ENCODE measurements around the gene SPAG17. TPM values are rescaled to one million over a fixed set of nuclear protein-coding genes. Genes with fewer than 3 reads are reported as not detected.

Gene SPAG17
- total RNA-seq, 3 donors from 2014 or later = 1.3 to 6.9 (median 5.9) TPM

DNA sequence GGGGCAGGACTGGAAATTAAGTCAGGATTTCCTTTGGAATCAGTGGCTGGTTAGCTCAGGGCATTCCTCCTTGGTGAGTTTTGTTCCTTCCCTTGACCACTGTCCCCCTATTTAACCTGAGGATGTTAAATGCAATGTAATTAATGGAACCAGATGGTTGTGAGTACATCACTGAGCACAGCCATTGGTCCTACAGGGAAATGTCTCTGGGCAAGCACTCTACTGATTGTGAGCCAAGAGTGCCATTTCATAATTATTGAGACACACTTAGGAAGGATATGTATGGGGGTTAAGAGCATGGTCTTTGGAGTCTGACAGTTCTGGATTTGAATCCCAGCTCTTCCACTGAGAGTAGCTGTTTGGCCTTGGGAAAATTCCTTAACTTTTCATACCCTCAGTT lies 74.4 kb downstream of the SPAG17 start:
- DNase-seq (ENCODE audit: low spot score in 2 of 2) = no peak
- TF ChIP-seq POLR2AphosphoS5 (IDR thresholded peaks at IDR 0.05) = no peak
- TF ChIP-seq, protein P1, sequence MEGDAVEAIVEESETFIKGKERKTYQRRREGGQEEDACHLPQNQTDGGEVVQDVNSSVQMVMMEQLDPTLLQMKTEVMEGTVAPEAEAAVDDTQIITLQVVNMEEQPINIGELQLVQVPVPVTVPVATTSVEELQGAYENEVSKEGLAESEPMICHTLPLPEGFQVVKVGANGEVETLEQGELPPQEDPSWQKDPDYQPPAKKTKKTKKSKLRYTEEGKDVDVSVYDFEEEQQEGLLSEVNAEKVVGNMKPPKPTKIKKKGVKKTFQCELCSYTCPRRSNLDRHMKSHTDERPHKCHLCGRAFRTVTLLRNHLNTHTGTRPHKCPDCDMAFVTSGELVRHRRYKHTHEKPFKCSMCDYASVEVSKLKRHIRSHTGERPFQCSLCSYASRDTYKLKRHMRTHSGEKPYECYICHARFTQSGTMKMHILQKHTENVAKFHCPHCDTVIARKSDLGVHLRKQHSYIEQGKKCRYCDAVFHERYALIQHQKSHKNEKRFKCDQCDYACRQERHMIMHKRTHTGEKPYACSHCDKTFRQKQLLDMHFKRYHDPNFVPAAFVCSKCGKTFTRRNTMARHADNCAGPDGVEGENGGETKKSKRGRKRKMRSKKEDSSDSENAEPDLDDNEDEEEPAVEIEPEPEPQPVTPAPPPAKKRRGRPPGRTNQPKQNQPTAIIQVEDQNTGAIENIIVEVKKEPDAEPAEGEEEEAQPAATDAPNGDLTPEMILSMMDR (IDR thresholded peaks at IDR 0.05) = no peak
- no peak for TF ChIP-seq POLR2A (IDR thresholded peaks at IDR 0.05)
- Histone ChIP-seq H3K27ac (no peak overlapping the region), H3K27me3 (no peaks in the 10 kb centered on the region), H3K36me3 (no peaks in the 10 kb centered on the region), H3K9me3 (no peaks in the 10 kb centered on the region), H3K4me3 (no peak overlapping the region), H3K4me1 (no peaks in the 10 kb centered on the region)
- intact Hi-C loops (cut with DNase I; ENCODE audit: low total_unique reads) = no loop called here

DNA sequence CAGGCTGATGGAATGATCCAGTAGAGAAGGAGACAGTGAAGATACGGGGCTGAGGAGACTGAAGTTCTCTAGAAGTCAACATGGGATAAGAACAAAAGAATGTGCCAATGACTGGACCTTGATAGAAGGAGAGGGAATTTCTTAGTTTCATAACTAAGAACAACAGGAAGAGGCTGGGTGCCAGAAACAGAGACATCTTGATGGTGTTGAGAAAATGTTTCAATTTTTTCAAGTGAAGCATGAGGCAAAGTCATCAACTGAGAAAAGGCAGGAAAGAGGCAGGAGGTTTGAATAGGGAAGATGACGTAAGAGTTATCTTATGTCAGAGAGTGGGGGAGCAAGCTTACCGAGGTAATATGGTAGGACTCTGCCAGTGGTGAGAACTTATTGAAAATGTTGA lies 80.1 kb downstream of the SPAG17 start:
- intact Hi-C loops (cut with DNase I; ENCODE audit: low total_unique reads) = no loop called here
- no peaks in the 10 kb centered on the region for H3K36me3 ChIP-seq
- no peak overlapping the region for H3K27ac ChIP-seq
- no peaks in the 10 kb centered on the region for H3K4me1 ChIP-seq
- H3K4me3 ChIP-seq = no peak overlapping the region
- no peak for TF ChIP-seq POLR2A (IDR thresholded peaks at IDR 0.05)
- TF ChIP-seq, protein P1 (IDR thresholded peaks at IDR 0.05) = no peak
- no peak for TF ChIP-seq POLR2AphosphoS5 (IDR thresholded peaks at IDR 0.05)
- H3K9me3 ChIP-seq = no peaks in the 10 kb centered on the region
- no peaks in the 10 kb centered on the region for H3K27me3 ChIP-seq
- no peak for DNase-seq (ENCODE audit: low spot score in 2 of 2)

- TF ChIP-seq, protein P1 (IDR thresholded peaks at IDR 0.05) = no peak
- TF ChIP-seq POLR2AphosphoS5 (IDR thresholded peaks at IDR 0.05) (no peak), POLR2A (IDR thresholded peaks at IDR 0.05) (no peak)
- Histone ChIP-seq H3K9me3 (no peaks in the 10 kb centered on the region), H3K4me1 (no peaks in the 10 kb centered on the region), H3K27ac (no peak overlapping the region), H3K27me3 (no peaks in the 10 kb centered on the region), H3K4me3 (no peak overlapping the region), H3K36me3 (no peaks in the 10 kb centered on the region)
- DNase-seq (ENCODE audit: low spot score in 2 of 2) = no peak
- intact Hi-C loops (cut with DNase I; ENCODE audit: low total_unique reads) = no loop called here
Measured at GRCh38 chr1:118102445-118102844, 82.6 kb downstream of the SPAG17 start.

DNA sequence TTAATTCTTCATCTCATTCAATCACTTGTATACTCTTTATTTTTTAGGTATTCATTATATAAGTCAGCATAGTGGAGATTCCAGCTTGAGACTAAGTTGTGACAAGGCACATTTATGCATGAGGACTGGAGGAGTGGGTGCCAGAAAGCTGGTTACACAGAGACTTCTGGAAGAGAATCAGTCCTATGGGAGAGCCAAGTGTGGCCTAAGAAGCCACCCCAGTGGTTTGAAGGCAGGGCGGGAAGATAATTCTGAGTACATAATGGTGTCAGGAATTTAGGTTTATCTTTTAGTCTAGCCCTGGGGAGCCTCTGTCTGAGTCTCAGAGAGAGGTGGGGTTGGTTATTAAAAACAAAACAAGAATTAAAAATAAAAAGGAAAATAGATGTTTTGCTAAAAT lies 83.0 kb downstream of the SPAG17 start:
- no peak for DNase-seq (ENCODE audit: low spot score in 2 of 2)
- Histone ChIP-seq H3K36me3 (no peaks in the 10 kb centered on the region), H3K9me3 (no peaks in the 10 kb centered on the region), H3K27ac (no peak overlapping the region), H3K27me3 (no peaks in the 10 kb centered on the region), H3K4me3 (no peak overlapping the region), H3K4me1 (no peaks in the 10 kb centered on the region)
- intact Hi-C loops (cut with DNase I; ENCODE audit: low total_unique reads) = no loop called here
- no peak for TF ChIP-seq POLR2AphosphoS5 (IDR thresholded peaks at IDR 0.05)
- no peak for TF ChIP-seq POLR2A (IDR thresholded peaks at IDR 0.05)
- TF ChIP-seq, protein P1 (IDR thresholded peaks at IDR 0.05) = no peak

DNA sequence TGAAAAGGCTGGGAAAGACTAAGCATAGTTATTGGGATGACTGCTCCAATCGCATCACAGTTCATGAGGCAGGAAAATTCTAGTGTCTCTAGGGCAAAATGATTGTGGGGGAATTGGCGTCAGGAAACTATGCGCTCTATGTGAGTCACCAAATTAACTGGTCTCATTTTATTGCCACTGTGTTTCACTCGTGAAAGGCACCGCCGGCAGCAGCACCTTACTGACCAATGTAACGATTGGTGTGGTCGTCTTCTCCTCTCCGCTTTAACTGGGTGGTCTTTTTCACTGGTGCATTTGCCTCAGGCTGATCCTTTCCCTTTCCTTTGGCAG lies 83.5 kb downstream of the SPAG17 start:
- H3K4me1 ChIP-seq = no peaks in the 10 kb centered on the region
- no peaks in the 10 kb centered on the region for H3K9me3 ChIP-seq
- H3K27ac ChIP-seq = no peak overlapping the region
- no peaks in the 10 kb centered on the region for H3K36me3 ChIP-seq
- DNase-seq (ENCODE audit: low spot score in 2 of 2) = no peak
- TF ChIP-seq POLR2AphosphoS5 (IDR thresholded peaks at IDR 0.05) (no peak), POLR2A (IDR thresholded peaks at IDR 0.05) (no peak)
- TF ChIP-seq, protein P1 (IDR thresholded peaks at IDR 0.05) = no peak
- H3K4me3 ChIP-seq = no peak overlapping the region
- intact Hi-C loops (cut with DNase I; ENCODE audit: low total_unique reads) = no loop called here
- H3K27me3 ChIP-seq = no peaks in the 10 kb centered on the region
